GM21360 (cell line): ENCODE measurements around the gene ARNT2.
"Not testable (repeated sequence)": the region's sequence is repeated elsewhere in the genome, so short reads cannot be mapped to it uniquely, and the experiment has no call there.

Experiments used
- ATAC-seq: cut with Tn5 transposase; IDR thresholded peaks from one replicate; pipeline ENCODE4 v1.9.1; 2021; ENCODE audit warnings: mild to moderate bottlenecking, moderate library complexity; ENCODE audit not compliant: unreplicated experiment

Gene ARNT2

GRCh38 chr15:80510985-80511384 lies 106.8 kb downstream of the ARNT2 start:
- not testable (repeated sequence) for ATAC-seq

- no peak for ATAC-seq
Measured at GRCh38 chr15:80512726-80513660, 108.8 kb downstream of the ARNT2 start.

GRCh38 chr15:80514071-80514780 lies 110.0 kb downstream of the ARNT2 start:
- no peak for ATAC-seq

GRCh38 chr15:80517290-80517689 lies 113.1 kb downstream of the ARNT2 start:
- no peak for ATAC-seq

- no peak for ATAC-seq
Measured at GRCh38 chr15:80518522-80518921, 114.3 kb downstream of the ARNT2 start.

GRCh38 chr15:80523746-80524145 lies 119.6 kb downstream of the ARNT2 start:
- ATAC-seq = no peak

- no peak for ATAC-seq
Measured at GRCh38 chr15:80525853-80526252, 121.7 kb downstream of the ARNT2 start.

GRCh38 chr15:80526556-80527340 lies 122.6 kb downstream of the ARNT2 start:
- no peak for ATAC-seq

- no peak for ATAC-seq
Measured at GRCh38 chr15:80527406-80527805, 123.2 kb downstream of the ARNT2 start.

GRCh38 chr15:80527961-80528360 lies 123.8 kb downstream of the ARNT2 start:
- ATAC-seq = no peak

- no peak for ATAC-seq
Measured at GRCh38 chr15:80530737-80531365, 126.7 kb downstream of the ARNT2 start.

GRCh38 chr15:80531388-80531787 lies 127.2 kb downstream of the ARNT2 start:
- ATAC-seq = no peak

GRCh38 chr15:80531796-80532195 lies 127.6 kb downstream of the ARNT2 start:
- no peak for ATAC-seq

- ATAC-seq = no peak
Measured at GRCh38 chr15:80533790-80534333, 129.7 kb downstream of the ARNT2 start.

- no peak for ATAC-seq
Measured at GRCh38 chr15:80536231-80536630, 132.0 kb downstream of the ARNT2 start.

GRCh38 chr15:80536716-80537115 lies 132.5 kb downstream of the ARNT2 start:
- ATAC-seq = no peak

GRCh38 chr15:80545078-80545477 lies 140.9 kb downstream of the ARNT2 start:
- ATAC-seq = no peak

- no peak for ATAC-seq
Measured at GRCh38 chr15:80547264-80547663, 143.1 kb downstream of the ARNT2 start.

- no peak for ATAC-seq
Measured at GRCh38 chr15:80549191-80549590, 145.0 kb downstream of the ARNT2 start.

- no peak for ATAC-seq
Measured at GRCh38 chr15:80549654-80550053, 145.5 kb downstream of the ARNT2 start.
